GM23338 (cell line): ENCODE data around the gene TNS4.

Experiments used
- CREB1 ChIP-seq: fragments of 250-450 bp; sonication (Bioruptor Pico); IDR thresholded peaks from 2 replicates; pipeline ENCODE4 v1.5.0; 2020; ENCODE audit warnings: low read depth, mild to moderate bottlenecking, moderate library complexity
- EZH2 ChIP-seq: fragments of 200-600 bp; sonication (generic); IDR thresholded peaks from one replicate; pipeline ENCODE4 v1.8.0; 2017; ENCODE audit warnings: antibody characterized with exemption, mild to moderate bottlenecking, low read depth; ENCODE audit not compliant: unreplicated experiment
- EZH2phosphoT487 ChIP-seq: fragments of 200-600 bp; sonication (generic); IDR thresholded peaks from one replicate; pipeline ENCODE4 v1.8.1; 2018; ENCODE audit warnings: antibody characterized with exemption; ENCODE audit not compliant: unreplicated experiment
- JUNB ChIP-seq: IDR thresholded peaks from one replicate; pipeline ENCODE4 v1.6.1; 2016; ENCODE audit warnings: antibody characterized with exemption; ENCODE audit not compliant: unreplicated experiment
- NANOG ChIP-seq: IDR thresholded peaks from 2 replicates; pipeline ENCODE4 v1.6.1; 2016; ENCODE audit warnings: antibody characterized with exemption, borderline replicate concordance
- POLR2AphosphoS5 ChIP-seq: IDR thresholded peaks from 2 replicates; pipeline ENCODE4 v1.6.1; 2016; ENCODE audit warnings: antibody characterized with exemption, low read depth
- STAT1 ChIP-seq: IDR thresholded peaks from one replicate; pipeline ENCODE4 v1.6.1; 2016; ENCODE audit warnings: antibody characterized with exemption; ENCODE audit not compliant: unreplicated experiment
- ZNF114 ChIP-seq: fragments of 250-450 bp; sonication (Bioruptor Pico); IDR thresholded peaks from 2 replicates; pipeline ENCODE4 v1.5.0; 2020; ENCODE audit warnings: mild to moderate bottlenecking, moderate library complexity
- ZNF331 ChIP-seq: fragments of 250-450 bp; sonication (Bioruptor Pico); IDR thresholded peaks from 2 replicates; pipeline ENCODE4 v1.5.0; 2020; ENCODE audit warnings: low read depth, mild to moderate bottlenecking, moderate library complexity
- TF ChIP-seq, protein P1 (sequence below), 2 experiments: fragments of 200-600 bp in 1 of 2; sonication (generic) in 1 of 2; conservative IDR thresholded peaks; 2 replicates each; pipeline versions ENCODE4 v1.5.1 to v1.6.1; 2016 to 2017; ENCODE audit warnings: antibody characterized with exemption in 2 of 2, low read depth in 2 of 2, mild to moderate bottlenecking in 2 of 2, moderate library complexity in 1 of 2
- TF ChIP-seq, protein P2 (sequence below): IDR thresholded peaks from one replicate; pipeline ENCODE4 v1.6.1; 2018; ENCODE audit warnings: antibody characterized with exemption; ENCODE audit not compliant: unreplicated experiment
- TF ChIP-seq, protein P3 (sequence below): IDR thresholded peaks from 2 replicates; pipeline ENCODE4 v1.6.1; 2016; ENCODE audit warnings: antibody characterized with exemption
- TF ChIP-seq, protein P4 (sequence below): fragments of 250-450 bp; sonication (Bioruptor Pico); IDR thresholded peaks from 2 replicates; pipeline ENCODE4 v1.5.0; 2020; ENCODE audit warnings: mild to moderate bottlenecking, moderate library complexity

DNA sequence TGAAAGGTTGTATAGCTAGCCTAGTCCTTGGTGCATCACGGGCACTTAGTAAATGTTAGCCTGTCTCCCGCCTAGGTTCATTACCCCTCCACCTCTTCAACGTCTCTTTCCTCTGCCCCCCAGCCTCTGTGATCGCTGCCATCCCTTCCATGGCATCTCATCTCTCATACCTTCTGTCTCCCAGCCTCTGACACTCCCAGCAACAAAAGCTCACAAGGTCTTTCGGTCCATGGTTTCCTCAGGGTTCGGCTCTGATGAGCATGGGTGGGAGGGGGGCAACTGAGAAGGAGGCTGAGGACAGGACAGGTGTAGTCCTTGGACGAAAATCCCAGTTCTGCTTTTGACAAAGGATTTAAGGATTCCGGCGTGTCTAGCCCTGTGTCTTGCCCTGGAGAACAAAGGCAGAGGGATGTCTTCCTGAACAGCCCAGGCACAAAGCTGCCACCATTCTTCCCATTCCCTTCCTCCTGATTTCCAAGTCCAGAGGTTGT is 47.1 kb upstream of the TNS4 start:
- TF ChIP-seq, protein P1, sequence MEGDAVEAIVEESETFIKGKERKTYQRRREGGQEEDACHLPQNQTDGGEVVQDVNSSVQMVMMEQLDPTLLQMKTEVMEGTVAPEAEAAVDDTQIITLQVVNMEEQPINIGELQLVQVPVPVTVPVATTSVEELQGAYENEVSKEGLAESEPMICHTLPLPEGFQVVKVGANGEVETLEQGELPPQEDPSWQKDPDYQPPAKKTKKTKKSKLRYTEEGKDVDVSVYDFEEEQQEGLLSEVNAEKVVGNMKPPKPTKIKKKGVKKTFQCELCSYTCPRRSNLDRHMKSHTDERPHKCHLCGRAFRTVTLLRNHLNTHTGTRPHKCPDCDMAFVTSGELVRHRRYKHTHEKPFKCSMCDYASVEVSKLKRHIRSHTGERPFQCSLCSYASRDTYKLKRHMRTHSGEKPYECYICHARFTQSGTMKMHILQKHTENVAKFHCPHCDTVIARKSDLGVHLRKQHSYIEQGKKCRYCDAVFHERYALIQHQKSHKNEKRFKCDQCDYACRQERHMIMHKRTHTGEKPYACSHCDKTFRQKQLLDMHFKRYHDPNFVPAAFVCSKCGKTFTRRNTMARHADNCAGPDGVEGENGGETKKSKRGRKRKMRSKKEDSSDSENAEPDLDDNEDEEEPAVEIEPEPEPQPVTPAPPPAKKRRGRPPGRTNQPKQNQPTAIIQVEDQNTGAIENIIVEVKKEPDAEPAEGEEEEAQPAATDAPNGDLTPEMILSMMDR (conservative IDR thresholded peaks at IDR 0.05; ENCODE audit: low read depth in 2 of 2) = no peak
- TF ChIP-seq EZH2phosphoT487 = no peak
- TF ChIP-seq EZH2 = no peak
- TF ChIP-seq POLR2AphosphoS5 = no peak
- no peak for TF ChIP-seq CREB1 (CRISPR knock-in tag)
- TF ChIP-seq JUNB = no peak
- TF ChIP-seq NANOG = no peak
- TF ChIP-seq, protein P2, sequence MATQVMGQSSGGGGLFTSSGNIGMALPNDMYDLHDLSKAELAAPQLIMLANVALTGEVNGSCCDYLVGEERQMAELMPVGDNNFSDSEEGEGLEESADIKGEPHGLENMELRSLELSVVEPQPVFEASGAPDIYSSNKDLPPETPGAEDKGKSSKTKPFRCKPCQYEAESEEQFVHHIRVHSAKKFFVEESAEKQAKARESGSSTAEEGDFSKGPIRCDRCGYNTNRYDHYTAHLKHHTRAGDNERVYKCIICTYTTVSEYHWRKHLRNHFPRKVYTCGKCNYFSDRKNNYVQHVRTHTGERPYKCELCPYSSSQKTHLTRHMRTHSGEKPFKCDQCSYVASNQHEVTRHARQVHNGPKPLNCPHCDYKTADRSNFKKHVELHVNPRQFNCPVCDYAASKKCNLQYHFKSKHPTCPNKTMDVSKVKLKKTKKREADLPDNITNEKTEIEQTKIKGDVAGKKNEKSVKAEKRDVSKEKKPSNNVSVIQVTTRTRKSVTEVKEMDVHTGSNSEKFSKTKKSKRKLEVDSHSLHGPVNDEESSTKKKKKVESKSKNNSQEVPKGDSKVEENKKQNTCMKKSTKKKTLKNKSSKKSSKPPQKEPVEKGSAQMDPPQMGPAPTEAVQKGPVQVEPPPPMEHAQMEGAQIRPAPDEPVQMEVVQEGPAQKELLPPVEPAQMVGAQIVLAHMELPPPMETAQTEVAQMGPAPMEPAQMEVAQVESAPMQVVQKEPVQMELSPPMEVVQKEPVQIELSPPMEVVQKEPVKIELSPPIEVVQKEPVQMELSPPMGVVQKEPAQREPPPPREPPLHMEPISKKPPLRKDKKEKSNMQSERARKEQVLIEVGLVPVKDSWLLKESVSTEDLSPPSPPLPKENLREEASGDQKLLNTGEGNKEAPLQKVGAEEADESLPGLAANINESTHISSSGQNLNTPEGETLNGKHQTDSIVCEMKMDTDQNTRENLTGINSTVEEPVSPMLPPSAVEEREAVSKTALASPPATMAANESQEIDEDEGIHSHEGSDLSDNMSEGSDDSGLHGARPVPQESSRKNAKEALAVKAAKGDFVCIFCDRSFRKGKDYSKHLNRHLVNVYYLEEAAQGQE = no peak
- TF ChIP-seq STAT1 = no peak
- TF ChIP-seq ZNF331 (CRISPR knock-in tag) = no peak
- TF ChIP-seq, protein P3, sequence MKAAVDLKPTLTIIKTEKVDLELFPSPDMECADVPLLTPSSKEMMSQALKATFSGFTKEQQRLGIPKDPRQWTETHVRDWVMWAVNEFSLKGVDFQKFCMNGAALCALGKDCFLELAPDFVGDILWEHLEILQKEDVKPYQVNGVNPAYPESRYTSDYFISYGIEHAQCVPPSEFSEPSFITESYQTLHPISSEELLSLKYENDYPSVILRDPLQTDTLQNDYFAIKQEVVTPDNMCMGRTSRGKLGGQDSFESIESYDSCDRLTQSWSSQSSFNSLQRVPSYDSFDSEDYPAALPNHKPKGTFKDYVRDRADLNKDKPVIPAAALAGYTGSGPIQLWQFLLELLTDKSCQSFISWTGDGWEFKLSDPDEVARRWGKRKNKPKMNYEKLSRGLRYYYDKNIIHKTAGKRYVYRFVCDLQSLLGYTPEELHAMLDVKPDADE = no peak
- TF ChIP-seq, protein P4, sequence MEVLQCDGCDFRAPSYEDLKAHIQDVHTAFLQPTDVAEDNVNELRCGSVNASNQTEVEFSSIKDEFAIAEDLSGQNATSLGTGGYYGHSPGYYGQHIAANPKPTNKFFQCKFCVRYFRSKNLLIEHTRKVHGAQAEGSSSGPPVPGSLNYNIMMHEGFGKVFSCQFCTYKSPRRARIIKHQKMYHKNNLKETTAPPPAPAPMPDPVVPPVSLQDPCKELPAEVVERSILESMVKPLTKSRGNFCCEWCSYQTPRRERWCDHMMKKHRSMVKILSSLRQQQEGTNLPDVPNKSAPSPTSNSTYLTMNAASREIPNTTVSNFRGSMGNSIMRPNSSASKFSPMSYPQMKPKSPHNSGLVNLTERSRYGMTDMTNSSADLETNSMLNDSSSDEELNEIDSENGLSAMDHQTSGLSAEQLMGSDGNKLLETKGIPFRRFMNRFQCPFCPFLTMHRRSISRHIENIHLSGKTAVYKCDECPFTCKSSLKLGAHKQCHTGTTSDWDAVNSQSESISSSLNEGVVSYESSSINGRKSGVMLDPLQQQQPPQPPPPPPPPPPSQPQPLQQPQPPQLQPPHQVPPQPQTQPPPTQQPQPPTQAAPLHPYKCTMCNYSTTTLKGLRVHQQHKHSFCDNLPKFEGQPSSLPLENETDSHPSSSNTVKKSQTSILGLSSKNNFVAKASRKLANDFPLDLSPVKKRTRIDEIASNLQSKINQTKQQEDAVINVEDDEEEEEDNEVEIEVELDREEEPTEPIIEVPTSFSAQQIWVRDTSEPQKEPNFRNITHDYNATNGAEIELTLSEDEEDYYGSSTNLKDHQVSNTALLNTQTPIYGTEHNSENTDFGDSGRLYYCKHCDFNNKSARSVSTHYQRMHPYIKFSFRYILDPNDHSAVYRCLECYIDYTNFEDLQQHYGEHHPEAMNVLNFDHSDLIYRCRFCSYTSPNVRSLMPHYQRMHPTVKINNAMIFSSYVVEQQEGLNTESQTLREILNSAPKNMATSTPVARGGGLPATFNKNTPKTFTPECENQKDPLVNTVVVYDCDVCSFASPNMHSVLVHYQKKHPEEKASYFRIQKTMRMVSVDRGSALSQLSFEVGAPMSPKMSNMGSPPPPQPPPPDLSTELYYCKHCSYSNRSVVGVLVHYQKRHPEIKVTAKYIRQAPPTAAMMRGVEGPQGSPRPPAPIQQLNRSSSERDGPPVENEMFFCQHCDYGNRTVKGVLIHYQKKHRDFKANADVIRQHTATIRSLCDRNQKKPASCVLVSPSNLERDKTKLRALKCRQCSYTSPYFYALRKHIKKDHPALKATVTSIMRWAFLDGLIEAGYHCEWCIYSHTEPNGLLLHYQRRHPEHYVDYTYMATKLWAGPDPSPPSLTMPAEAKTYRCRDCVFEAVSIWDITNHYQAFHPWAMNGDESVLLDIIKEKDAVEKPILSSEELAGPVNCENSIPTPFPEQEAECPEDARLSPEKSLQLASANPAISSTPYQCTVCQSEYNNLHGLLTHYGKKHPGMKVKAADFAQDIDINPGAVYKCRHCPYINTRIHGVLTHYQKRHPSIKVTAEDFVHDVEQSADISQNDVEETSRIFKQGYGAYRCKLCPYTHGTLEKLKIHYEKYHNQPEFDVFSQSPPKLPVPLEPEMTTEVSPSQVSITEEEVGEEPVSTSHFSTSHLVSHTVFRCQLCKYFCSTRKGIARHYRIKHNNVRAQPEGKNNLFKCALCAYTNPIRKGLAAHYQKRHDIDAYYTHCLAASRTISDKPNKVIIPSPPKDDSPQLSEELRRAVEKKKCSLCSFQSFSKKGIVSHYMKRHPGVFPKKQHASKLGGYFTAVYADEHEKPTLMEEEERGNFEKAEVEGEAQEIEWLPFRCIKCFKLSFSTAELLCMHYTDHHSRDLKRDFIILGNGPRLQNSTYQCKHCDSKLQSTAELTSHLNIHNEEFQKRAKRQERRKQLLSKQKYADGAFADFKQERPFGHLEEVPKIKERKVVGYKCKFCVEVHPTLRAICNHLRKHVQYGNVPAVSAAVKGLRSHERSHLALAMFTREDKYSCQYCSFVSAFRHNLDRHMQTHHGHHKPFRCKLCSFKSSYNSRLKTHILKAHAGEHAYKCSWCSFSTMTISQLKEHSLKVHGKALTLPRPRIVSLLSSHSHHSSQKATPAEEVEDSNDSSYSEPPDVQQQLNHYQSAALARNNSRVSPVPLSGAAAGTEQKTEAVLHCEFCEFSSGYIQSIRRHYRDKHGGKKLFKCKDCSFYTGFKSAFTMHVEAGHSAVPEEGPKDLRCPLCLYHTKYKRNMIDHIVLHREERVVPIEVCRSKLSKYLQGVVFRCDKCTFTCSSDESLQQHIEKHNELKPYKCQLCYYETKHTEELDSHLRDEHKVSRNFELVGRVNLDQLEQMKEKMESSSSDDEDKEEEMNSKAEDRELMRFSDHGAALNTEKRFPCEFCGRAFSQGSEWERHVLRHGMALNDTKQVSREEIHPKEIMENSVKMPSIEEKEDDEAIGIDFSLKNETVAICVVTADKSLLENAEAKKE (CRISPR knock-in tag) = no peak
- no peak for TF ChIP-seq ZNF114
